ENCODE measurements around the gene PPP4R2.
"Not testable (repeated sequence)": the region's sequence is repeated elsewhere in the genome, so short reads cannot be mapped to it uniquely, and the experiment has no call there.

PPP4R2 gene

DNA sequence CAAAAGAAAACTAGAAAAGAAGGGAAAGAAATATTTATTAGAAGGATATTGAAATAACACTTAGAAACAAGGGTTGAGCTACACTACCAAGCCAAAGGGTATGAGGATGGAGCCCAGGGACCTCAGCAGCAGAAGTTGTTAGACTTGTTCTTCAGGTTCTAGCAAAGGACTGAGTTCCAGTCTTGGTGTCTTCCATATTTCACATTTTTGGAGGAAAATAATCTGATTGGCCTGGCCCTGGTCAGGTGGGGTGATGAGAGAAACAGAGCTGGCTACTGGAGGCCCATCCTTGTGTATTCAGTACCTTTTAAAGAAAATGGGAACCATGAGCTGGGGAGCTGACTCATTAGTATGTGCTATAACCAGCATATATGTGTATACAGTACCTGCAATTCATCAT lies 28.2 kb downstream of the PPP4R2 start:
- no peak for DNase-seq (ENCODE audit: low read depth, low spot score)

DNA sequence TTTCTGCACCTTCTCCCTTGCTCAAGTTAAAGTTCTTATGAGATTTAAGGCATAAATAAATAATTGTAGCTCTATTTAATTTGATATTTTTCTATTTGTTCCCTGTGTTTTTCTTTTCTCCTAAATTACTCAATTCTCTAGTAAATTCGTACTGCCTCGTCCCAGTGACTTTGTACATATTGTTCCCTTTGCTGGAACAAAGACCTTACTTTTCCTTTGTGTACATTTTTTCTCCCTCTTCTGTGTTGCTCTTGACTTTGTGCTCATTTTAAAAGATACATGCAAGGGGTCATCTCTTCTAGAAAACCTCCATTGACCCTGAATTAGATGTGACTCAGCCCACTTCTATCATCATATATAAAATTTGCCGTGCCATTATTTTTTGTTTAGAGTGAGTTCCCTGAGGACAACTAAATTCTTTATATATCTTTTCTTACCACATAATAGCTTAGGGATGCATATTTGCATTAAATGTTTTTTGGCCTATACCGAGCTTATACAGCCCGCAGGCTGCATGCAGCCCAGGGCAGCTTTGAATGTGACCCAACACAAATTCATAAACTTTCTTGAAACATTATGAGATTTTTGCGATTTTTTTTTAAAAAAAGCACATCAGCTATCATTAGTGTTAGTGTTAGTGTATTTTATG lies 29.6 kb downstream of the PPP4R2 start:
- no peak for DNase-seq (ENCODE audit: low read depth, low spot score)

DNA sequence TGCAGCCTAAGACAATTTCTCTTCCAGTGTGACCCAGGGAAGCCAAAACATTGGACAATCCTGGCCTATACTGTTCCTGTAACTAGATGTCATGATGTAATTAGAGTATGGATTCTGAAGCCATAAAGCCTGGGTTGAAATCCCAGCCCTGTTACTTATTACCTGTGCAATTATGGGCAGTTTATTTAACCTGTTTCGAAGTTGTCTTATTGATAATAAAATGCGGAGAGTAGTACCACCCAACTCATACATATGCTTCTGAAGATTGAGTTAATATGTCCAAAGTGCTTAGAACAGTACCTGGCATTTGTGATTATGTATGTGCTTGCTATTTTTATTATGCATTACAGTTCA lies 30.1 kb downstream of the PPP4R2 start:
- no peak for DNase-seq (ENCODE audit: low read depth, low spot score)

DNA sequence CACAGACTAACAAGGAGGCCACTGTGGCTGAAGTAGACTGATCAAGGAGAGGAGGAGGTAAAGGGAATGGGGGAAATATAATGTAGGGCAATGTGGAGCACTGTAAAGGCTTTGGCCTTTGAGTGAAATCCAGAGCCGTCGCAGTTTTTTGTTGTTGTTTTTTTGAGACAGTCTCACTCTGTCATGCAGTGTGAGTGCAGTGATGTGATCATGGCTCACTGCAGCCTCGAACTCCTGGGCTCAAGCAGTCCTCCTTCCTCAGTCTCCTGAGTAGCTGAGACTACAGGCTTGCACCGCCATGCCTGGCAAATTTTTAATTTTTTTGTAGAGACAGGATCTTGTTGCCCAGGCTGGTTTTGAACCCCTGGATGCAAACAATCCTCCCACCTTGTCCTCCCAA lies 32.2 kb downstream of the PPP4R2 start:
- DNase-seq (ENCODE audit: low read depth, low spot score): no peak

DNA sequence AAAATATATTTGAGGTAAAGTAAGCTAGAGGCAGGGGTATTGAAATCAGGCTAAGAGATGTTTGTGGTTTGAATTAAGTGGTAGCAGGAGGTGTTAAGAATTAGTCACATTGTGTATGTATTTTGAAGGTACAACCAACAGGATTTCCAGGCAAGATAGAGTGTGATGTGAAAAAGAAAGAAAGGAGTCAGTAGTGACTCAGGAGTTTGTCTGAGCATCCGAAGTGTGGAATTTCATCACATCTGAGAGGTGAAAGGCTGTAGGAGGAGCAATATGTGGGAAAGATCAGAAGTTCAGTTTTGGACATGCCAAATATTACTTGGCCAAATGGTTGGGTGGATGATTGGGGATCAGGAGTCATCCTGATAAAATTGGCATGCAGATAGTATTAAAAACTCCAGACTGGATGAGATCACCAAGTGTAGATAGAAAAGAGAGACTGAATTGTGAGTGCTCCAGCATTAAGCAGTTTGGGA lies 32.7 kb downstream of the PPP4R2 start:
- DNase-seq (ENCODE audit: low read depth, low spot score): peak; percentile 86

DNA sequence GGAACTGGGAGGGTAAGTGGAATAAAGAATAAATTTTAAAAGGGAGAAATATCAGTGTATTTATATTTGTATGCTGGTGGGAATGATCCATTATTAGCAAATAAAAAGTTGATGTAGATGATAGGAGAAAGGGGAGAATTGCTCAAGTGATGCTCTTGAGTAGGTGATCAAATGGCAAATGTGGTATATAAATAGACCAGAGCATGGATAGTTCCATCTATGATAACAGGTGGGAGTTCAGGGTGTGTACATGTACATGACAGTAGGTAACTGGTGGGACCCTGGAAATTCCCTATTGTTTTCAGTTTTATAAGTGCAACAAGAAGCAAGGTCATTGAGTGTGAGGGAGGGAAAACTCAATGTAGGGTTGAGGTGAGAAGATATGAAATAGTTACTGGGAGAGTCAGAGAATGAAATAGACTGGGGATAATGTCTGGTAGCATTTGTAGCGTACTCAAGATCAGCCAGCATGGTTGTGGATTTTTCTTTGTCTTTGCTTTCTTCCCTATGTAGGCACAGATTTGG lies 33.5 kb downstream of the PPP4R2 start:
- DNase-seq (ENCODE audit: low read depth, low spot score): no peak

DNA sequence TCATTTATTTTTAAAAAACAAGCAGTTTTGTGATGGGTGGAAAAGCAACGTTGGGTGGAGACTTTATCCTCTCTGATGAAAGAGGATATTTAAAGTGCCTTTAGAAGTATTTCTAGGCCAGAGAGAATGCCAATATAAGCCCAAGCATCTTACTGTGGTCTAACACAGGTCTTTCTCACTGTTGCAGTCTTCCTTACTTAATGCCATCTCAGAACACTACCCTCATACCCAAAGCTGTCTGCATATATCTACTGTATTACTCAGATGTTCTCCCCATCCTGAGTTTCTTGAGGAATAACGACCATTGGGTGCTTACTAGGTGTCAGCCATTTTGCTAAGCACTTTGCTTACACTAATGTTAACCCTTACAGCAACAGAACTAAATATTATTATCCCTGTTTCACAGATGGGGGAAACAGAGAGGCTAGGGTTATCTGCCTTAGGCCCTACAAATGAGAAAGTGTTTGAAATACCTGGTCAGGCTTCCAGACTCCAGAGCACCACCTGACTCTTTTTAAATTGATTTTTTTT lies 35.0 kb downstream of the PPP4R2 start:
- no peak for DNase-seq (ENCODE audit: low read depth, low spot score)

DNA sequence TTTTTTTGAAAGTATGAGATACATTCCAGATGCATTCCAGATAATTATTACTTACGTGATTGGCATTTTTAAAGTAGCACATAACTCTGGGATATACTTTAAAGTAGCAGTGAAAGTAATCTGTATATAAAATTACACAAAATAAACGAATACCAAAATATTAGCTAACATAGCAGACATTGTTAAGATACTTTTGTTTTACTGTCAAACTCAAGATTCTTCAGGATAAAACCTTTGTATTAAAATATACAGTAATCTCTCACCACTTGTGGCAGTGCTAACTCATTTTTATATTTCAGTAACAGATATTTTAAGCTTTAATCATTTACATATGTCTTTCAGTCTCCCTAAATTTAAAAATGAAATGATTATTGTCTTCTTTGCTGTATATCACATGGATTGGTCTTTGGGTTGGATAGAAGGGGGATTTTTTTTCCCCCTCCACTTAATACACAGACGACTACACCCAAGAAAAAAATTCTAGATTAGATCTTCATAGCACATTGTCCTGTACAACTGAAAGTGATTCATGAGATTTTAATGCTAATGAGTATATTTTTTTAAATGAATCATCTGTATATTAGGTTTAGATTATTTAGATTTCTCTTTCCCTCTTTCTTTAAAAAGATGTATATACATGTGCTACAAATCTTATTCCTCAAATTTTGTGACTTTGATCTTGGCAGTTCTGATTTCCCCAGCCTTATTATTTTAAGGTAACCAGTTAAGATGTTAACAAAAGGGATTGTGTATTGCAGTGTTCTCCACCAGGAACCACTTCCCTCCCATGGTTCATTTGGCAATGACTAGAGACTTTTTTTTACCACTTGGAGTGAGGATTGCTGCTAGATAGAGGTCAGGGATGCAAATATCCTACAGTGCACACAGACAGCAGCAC lies 40.3 kb downstream of the PPP4R2 start:
- peak; percentile 36 for DNase-seq (ENCODE audit: low read depth, low spot score)

DNA sequence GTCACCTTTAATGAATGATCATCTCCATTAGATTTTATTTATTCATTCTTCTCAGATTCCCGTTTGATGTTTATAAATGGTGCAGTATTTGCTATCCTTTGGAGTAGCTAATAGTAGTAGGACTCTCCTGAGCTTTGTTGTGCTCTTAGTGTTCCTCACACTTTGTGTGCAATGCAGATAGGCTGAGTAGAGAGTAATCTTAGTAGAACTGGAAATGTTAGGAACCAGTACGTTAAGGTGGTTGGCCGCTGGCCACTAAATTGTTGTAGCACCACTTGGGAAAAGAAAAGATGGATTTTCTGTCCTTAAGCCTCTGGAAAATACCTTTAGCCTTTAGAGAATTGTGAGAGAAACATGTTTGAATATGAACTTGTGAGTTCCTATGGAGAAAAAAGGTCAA lies 44.9 kb downstream of the PPP4R2 start:
- DNase-seq (ENCODE audit: low read depth, low spot score): no peak

DNA sequence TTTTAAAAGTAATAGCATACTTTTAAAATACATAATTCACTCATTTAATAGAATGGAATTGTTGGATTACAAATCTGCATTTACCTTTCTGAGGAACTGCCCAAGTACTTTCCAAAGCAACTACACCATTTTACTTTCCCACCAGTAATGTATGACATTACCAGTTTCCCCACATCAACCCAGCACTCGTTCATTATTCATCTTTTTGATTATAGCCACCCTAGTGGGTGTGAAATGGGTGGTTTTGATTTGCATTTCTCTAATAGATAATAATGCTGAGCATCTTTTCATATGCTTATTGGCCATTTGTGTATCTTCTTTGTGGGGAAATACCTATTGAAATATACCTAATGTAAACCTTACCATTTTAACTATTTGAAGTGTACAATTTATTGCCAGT lies 46.8 kb downstream of the PPP4R2 start:
- no peak for DNase-seq (ENCODE audit: low read depth, low spot score)

DNA sequence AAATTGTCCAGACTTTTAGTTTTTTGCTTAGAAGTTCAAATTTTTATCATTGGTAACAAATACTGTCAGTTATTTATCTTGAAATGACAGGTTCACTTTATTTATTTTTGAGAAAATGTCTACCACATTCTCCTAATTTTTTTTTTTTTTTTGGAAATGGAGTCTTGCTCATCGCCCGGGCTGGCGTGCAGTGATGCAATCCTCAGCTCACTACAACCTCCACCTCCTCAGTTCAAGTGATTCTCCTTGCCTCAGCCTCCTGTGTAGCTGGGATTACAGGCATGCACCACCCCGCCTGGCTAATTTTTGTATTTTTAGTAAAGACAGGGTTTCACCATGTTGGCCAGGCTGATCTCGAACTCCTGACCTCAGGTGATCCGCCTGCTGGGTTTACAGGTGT lies 48.8 kb downstream of the PPP4R2 start:
- no peak for DNase-seq (ENCODE audit: low read depth, low spot score)

DNA sequence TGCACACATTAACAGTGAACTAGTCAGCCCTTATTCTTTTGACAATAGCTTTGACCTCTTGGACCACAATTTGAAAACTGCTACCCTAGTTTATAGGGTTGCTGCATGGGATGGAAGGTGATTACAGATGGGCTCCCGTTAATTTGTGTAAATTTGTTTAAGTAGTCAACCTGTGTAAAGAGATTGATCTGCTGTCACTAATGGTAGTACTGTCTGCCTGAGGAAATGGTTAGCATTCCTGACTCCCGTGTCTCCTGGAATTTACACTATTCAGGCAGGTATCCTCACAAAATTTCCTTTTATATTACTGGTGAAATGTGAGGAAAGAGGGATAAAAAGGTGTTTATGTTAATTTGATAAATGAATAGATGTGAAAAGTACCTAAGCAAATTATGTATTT lies 49.6 kb downstream of the PPP4R2 start:
- no peak for DNase-seq (ENCODE audit: low read depth, low spot score)

DNA sequence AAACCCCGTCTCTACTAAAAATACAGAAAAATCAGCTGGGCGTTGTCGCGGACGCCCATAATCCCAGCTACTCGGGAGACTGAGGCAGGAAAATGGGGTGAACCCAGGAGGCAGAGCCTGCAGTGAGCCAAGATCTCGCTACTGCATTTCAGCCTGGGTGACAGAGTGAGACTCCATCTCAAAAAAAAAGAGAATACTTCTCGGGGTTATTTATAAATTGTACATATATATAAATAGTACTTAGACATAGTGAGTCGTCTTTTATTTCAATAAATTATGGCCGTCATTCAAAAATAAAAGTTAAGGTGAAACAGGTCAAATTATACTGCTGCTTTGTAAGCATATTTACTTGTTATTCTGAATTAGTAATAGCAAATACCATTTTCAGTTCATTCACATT lies 52.7 kb downstream of the PPP4R2 start:
- DNase-seq (ENCODE audit: low read depth, low spot score): no peak

DNA sequence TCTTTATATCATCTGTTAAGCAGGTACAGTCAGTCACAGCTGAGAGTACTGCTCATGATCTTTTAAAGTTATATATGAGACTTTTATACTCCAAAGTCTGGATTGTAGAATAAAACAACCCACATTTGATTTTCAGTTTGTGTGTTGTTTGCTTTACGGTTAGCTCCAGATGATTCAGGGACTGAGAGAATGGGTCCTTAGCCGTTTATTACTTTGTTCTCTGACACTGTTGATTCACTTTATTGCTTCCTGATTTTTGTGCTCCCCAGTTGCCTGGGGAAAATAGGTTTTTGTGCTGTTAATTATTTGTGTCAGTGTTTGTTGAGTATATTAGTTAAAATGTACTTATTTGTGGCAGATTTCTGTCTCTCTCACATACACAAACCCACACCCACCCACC lies 56.2 kb downstream of the PPP4R2 start:
- DNase-seq (ENCODE audit: low read depth, low spot score): no peak

DNA sequence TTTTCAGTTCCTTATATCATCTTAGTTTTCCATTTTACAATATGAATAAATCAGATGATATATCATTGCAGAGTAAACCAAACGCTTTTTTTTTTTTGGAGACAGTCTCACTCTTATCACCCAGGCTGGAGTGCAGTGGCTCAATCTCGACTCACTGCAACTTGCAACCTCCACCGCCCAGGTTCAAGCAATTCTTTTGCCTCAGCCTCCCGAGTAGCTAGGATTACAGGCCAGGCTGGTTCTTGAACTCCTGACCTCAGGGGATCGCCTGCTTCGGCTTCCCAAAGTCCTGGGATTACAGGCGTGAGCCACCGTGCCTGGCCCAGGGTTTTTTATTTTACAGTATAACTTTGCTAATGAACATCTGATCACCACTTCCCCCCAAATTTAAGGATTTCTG lies 59.0 kb downstream of the PPP4R2 start:
- no peak for DNase-seq (ENCODE audit: low read depth, low spot score)

DNA sequence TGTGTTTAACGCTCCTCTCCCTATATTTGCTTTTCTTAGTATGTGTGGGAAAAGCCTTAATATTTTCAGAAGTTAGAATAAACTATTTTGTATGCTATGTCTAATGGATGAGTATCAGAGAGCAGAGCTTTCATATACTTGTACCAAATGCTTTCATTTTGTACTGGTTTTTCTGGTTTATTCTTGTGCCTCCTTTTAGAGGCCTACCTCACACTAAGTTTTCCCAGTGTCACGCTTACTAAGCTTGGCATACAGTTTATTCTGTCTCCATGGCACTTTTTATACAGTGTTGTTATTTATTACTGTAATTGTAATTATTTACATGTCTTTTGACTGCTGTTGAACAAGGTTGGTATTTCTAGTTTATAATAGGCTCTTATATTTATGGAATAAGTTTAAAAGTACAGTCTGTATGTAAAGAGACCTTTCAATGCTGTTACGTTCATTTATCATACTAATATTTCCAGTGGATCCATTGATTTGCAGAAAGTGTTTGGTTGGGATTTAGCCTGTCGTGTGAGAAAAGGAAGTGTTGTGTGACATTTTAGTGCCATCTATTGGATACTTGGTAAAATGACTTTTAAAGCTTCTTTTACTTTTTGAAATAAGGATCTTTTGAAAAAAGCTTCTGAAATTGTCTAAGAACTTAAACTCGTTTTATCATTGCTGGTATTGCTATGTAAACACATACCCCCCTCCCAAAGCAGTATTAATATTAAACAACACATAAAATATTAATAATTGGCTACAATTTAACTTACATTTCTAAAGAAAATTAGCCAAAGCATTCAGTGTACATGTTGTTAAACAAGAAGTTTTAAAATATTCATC lies 59.6 kb downstream of the PPP4R2 start:
- DNase-seq (ENCODE audit: low read depth, low spot score): peak; percentile 57

DNA sequence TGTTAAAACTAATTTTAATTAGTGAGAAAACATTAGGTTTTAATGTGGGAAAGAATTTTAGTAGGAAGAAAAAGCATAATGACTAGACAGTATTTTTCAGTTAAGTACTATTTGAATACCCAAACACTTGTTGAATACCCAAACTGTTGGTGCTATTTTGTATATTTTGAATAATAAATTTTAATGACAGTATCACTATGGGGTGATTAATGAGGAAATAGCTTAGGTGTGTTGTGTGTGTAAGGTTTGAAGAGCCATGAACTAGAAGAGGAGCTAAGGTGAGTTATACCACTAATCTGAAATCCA lies 60.2 kb downstream of the PPP4R2 start:
- no peak for DNase-seq (ENCODE audit: low read depth, low spot score)

DNA sequence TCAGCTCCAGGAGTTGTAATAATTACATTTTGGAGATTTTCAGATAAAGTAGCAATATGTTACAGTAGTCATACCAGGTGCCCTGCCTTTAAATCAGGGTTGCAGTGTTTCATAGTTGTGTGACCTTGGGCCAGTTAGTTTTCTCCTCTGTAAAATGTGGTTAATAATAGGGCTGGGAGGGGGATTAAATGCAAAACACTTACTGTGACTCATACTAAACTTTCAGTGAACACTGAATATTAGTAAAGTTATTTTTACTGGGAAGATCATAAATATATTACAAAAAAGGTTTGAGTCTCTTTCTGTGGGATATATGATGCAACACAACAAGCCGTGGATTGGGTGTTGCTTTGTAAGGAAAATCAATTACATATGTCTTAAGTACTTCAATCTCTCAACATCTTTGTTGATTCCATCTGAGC lies 63.7 kb downstream of the PPP4R2 start:
- DNase-seq (ENCODE audit: low read depth, low spot score): no peak

DNA sequence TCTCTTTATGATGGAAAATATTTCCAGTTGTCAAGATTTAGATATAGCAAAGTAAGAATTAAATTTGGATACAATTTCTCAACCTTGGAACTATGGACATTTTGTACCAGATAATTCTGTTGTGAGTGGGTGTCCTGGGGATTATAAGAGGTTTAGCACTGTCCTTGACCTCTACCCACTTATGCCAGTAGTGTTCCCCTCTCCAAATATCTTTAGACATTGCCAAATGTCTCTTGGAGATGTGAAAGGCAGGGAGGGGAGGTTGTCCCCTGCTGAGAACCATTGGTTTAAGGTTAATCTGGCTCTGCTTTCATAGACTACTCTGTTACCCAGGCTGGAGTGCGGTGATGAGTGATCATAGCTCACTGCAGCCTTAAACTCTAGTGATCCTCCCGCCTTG lies 64.8 kb downstream of the PPP4R2 start, which contains the start of gene EBLN2:
Gene EBLN2 (plus strand): TSS at position 244 of the 400 bp plus-strand sequence. CDS start 423 bp downstream, outside the sequence.
- no peak for DNase-seq (ENCODE audit: low read depth, low spot score)

DNA sequence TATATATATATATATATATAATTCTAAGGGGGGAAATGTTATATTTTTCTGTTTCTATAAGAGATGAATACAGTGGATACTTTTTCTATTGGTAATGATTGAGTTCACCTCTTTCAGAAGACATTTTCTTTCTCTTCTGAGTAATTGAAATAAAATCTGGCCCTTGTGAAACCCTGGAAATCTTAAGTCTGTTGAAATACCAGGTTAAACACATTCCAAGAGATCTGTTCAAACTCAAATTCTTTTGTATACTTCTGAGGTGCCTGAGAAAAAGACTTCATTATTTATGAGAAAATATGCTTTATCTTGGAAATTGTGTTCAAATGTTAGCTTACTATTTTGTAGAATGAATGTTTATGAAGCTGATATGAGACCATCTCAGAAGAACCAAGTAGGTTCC lies 69.6 kb downstream of the PPP4R2 start:
- not testable (repeated sequence) for DNase-seq (ENCODE audit: low read depth, low spot score)

DNA sequence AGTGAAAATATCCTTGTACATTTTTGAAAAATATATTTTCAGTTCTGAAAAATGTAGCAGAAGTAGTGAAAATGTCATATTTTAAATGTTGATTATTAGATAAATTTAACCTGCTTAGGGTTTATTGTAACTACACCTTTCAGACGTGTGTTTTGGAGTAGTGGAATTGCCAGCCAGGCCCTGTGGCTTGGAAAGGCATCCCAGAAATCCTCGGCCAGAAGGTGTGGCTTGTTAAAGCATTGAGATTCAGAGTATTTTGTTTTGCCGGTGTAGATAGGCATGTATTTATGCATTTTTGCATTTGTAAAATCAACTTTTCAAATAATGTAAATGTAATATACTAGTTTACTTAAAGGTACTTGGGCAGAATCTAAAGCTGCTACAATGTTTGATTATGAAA lies 71.8 kb downstream of the PPP4R2 start:
- DNase-seq (ENCODE audit: low read depth, low spot score): peak; percentile 75

DNA sequence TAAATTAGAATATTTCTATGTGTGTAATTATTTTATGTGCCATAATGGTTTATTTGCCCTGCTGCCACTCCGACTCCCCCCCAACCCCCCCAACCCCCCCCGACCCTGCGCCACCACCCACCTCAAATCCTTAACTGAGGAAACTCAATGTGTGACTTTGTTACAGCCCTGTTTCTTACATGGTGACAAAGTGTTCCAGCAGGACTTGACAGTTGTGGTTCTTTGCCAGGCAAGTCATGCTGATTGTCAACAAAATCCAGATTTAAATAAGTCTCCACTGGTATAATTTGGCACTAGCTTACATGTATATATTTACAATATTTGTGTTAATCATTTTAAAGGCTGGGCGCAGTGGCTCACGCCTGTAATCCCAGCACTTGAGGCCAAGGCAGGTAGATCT lies 72.6 kb downstream of the PPP4R2 start:
- DNase-seq (ENCODE audit: low read depth, low spot score): no peak
